Parathyroid adenoma (tissue), 2 donors: ENCODE results near the gene NAA16.

ENCODE experiments used
- H2AFZ ChIP-seq: fragments of 300-600 bp; sonication (generic); one replicate; pipeline ENCODE4 v1.7.0; 2017; ENCODE audit warnings: antibody characterized with exemption, mild to moderate bottlenecking
- H3K27ac ChIP-seq: fragments of 300-600 bp; sonication (generic); one replicate; pipeline ENCODE4 v1.7.0; 2017
- H3K27me3 ChIP-seq: fragments of 300-600 bp; sonication (generic); one replicate; pipeline ENCODE4 v1.7.0; 2017; ENCODE audit warnings: low read length; ENCODE audit not compliant: control insufficient read depth, insufficient read depth
- H3K36me3 ChIP-seq: fragments of 300-600 bp; sonication (generic); one replicate; pipeline ENCODE4 v1.7.0; 2017; ENCODE audit warnings: low read length; ENCODE audit not compliant: control insufficient read depth, insufficient read depth
- H3K4me1 ChIP-seq: fragments of 300-600 bp; sonication (generic); one replicate; pipeline ENCODE4 v1.7.0; 2017; ENCODE audit warnings: control low read depth
- H3K4me2 ChIP-seq: fragments of 300-600 bp; sonication (generic); one replicate; pipeline ENCODE4 v1.7.0; 2017; ENCODE audit warnings: low read length
- H3K4me3 ChIP-seq: fragments of 300-600 bp; sonication (generic); one replicate; pipeline ENCODE4 v1.7.0; 2017; ENCODE audit warnings: low read depth, low read length
- H3K79me2 ChIP-seq: fragments of 300-600 bp; sonication (generic); one replicate; pipeline ENCODE4 v1.7.0; 2017; ENCODE audit warnings: control low read depth
- H3K9ac ChIP-seq: fragments of 300-600 bp; sonication (generic); one replicate; pipeline ENCODE4 v1.7.0; 2017; ENCODE audit warnings: mild to moderate bottlenecking
- H3K9me3 ChIP-seq: fragments of 300-600 bp; sonication (generic); one replicate; pipeline ENCODE4 v1.7.0; 2017; ENCODE audit warnings: low read length; ENCODE audit not compliant: control insufficient read depth
- TF ChIP-seq, protein P1 (sequence below): fragments of 300-600 bp; sonication (generic); IDR thresholded peaks from one replicate; pipeline ENCODE4 v1.7.0; 2017; ENCODE audit warnings: antibody characterized with exemption, mild to moderate bottlenecking
- donor health status: primary hyperparathyroidism.

Gene NAA16

DNA sequence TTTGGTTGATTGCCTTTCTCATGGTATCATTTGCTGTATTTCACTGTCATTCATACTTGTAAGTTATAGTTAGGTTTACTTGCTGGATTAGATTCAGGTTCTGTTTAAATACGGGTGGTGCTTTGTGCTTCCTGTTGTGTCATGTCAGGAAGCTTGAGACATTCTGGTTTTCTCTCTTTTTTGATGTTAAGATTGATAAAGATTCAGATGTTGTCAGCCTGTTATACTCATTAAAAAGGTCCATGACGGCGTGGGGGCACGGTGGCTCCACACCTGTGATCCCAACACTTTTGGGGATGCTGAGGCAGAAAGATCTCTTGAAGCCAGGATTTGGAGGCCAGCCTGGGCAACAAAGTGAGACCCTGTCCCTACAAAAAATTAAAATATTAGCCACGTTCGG, 45.7 kb downstream of the NAA16 start:
- Histone ChIP-seq H3K4me3 (no peak overlapping the region), H3K9ac (no peak overlapping the region), H3K9me3 (no peaks in the 10 kb centered on the region), H3K4me1 (peaks cover 10% of the 10 kb centered on the region), H3K79me2 (no peaks in the 10 kb centered on the region), H3K36me3 (no peaks in the 10 kb centered on the region), H3K4me2 (no peak overlapping the region), H2AFZ (no peak overlapping the region), H3K27me3 (no peaks in the 10 kb centered on the region), H3K27ac (no peak overlapping the region)
- TF ChIP-seq, protein P1, sequence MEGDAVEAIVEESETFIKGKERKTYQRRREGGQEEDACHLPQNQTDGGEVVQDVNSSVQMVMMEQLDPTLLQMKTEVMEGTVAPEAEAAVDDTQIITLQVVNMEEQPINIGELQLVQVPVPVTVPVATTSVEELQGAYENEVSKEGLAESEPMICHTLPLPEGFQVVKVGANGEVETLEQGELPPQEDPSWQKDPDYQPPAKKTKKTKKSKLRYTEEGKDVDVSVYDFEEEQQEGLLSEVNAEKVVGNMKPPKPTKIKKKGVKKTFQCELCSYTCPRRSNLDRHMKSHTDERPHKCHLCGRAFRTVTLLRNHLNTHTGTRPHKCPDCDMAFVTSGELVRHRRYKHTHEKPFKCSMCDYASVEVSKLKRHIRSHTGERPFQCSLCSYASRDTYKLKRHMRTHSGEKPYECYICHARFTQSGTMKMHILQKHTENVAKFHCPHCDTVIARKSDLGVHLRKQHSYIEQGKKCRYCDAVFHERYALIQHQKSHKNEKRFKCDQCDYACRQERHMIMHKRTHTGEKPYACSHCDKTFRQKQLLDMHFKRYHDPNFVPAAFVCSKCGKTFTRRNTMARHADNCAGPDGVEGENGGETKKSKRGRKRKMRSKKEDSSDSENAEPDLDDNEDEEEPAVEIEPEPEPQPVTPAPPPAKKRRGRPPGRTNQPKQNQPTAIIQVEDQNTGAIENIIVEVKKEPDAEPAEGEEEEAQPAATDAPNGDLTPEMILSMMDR: no peak

DNA sequence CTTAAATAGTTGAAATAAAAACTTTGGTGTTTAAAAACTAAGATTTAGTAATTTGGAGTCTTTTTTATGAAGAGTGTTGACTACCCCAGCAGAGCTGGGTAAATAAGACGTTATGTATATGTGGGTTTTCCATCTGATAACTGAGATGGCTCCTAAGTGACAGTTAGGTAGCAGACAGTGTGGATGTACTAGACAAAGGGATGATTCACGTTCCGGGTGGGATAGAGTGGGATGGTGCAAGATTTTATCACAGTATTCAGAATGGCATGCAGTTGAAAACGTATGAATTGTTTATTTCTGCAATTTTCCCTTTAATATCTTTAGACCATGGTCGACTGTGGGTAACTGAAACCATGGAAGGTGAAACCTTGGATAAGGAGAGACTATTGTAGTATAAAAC, 50.4 kb downstream of the NAA16 start:
- H3K36me3 ChIP-seq: no peaks in the 10 kb centered on the region
- H3K4me1 ChIP-seq: peaks cover 5% of the 10 kb centered on the region
- no peak overlapping the region for H3K4me2 ChIP-seq
- no peaks in the 10 kb centered on the region for H3K79me2 ChIP-seq
- no peak overlapping the region for H3K9ac ChIP-seq
- no peak overlapping the region for H3K27ac ChIP-seq
- no peak overlapping the region for H2AFZ ChIP-seq
- no peak overlapping the region for H3K4me3 ChIP-seq
- TF ChIP-seq, protein P1: no peak
- H3K9me3 ChIP-seq: no peaks in the 10 kb centered on the region
- no peaks in the 10 kb centered on the region for H3K27me3 ChIP-seq

DNA sequence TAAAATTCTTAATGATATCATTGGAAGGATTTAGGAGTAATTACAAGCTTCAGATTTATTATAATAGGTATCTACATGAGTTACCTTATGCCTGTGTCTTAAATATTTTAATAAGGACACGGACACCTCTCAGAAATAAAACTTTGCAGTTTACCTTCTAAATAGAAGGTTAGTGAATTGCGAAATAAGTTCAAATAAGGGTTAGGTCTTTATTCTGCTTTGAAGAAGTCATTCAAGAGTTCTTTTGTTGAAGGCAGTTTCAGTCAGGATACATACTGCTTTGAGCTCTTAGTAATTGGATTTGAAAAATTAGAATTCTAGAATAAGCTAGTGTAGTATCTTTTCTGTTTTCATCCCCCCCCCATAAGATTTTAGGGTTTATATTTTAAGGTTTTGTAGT, 53.0 kb downstream of the NAA16 start:
- Histone ChIP-seq H3K9me3 (no peaks in the 10 kb centered on the region), H3K79me2 (no peaks in the 10 kb centered on the region), H3K27ac (no peak overlapping the region), H3K9ac (no peak overlapping the region), H3K4me3 (no peak overlapping the region), H3K4me2 (no peak overlapping the region), H3K36me3 (no peaks in the 10 kb centered on the region), H3K27me3 (no peaks in the 10 kb centered on the region), H2AFZ (no peak overlapping the region), H3K4me1 (no peaks in the 10 kb centered on the region)
- TF ChIP-seq, protein P1: no peak

DNA sequence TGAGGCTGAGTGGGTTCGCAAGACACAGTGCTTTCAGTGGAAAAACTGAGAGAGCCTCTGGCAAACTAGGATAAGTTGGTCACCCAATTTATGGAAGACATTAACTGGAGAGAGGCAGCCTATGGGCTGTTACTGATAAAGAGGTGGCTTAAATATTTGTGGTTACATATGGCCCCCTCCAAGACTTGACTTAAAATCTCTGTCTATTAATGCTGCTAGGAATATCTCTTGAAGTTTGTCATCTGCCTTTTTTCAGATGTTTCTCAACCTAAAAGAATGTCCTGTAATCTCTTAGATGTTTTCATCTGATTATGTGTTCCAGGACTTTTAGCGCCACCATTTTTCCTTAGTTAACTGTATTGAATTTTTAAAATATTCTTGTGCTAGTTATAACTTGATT, 54.6 kb downstream of the NAA16 start:
- Histone ChIP-seq H2AFZ (no peak overlapping the region), H3K4me2 (no peak overlapping the region), H3K9ac (no peak overlapping the region), H3K79me2 (no peaks in the 10 kb centered on the region), H3K4me1 (no peaks in the 10 kb centered on the region), H3K4me3 (no peak overlapping the region), H3K27ac (no peak overlapping the region), H3K9me3 (no peaks in the 10 kb centered on the region), H3K36me3 (no peaks in the 10 kb centered on the region), H3K27me3 (no peaks in the 10 kb centered on the region)
- TF ChIP-seq, protein P1: no peak

DNA sequence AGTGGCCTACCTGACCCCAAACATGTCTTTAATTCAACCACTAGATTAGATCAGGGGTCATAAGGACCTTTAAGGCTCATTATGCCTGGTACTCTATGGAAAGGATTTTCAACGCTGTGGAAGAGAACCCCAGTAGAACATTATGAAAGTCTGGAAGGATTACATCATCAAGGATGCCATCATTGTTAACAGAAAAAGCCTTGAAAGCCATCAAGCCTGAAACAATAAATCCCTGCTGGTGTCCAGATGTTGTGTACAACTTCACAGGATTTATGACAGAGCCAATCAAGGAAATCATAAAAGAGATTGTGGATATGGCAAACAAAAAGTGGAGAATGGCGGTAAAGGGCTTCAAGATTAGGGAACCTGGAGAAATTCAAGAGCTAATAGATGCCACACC, 59.7 kb downstream of the NAA16 start:
- Histone ChIP-seq H3K4me3 (no peak overlapping the region), H3K36me3 (no peaks in the 10 kb centered on the region), H3K9ac (no peak overlapping the region), H3K79me2 (no peaks in the 10 kb centered on the region), H3K4me2 (no peak overlapping the region), H3K27ac (no peak overlapping the region), H3K9me3 (no peaks in the 10 kb centered on the region), H2AFZ (no peak overlapping the region), H3K27me3 (no peaks in the 10 kb centered on the region), H3K4me1 (no peaks in the 10 kb centered on the region)
- TF ChIP-seq, protein P1: no peak
